Loucy (cell line): ENCODE results near the gene DEPDC5.

ENCODE experiments used
- H2AFZ ChIP-seq: fragments of 200-600 bp; sonication (generic); 2 replicates; pipeline ENCODE4 v1.6.0; 2016; ENCODE audit warnings: antibody characterized with exemption, mild to moderate bottlenecking, low read length, moderate library complexity
- H3F3A ChIP-seq: fragments of 200-600 bp; 2 replicates; pipeline ENCODE4 v1.6.0; 2016; ENCODE audit warnings: antibody characterized with exemption, low read depth, mild to moderate bottlenecking
- H3K27me3 ChIP-seq: fragments of 200-600 bp; sonication (generic); 2 replicates; pipeline ENCODE4 v1.6.1; 2014; ENCODE audit warnings: low read length, mild to moderate bottlenecking; ENCODE audit not compliant: insufficient read depth, poor library complexity, severe bottlenecking
- H3K36me3 ChIP-seq: fragments of 200-600 bp; sonication (generic); 2 replicates; pipeline ENCODE4 v1.6.1; 2016; ENCODE audit warnings: low read length; ENCODE audit not compliant: insufficient read depth
- H3K4me1 ChIP-seq: fragments of 200-600 bp; sonication (generic); 2 replicates; pipeline ENCODE4 v1.5.1; 2014; ENCODE audit warnings: low read length, mild to moderate bottlenecking; ENCODE audit not compliant: insufficient read depth, poor library complexity, severe bottlenecking
- H3K4me2 ChIP-seq: fragments of 200-600 bp; sonication (generic); 2 replicates; pipeline ENCODE4 v1.6.0; 2014; ENCODE audit warnings: antibody characterized with exemption, low read length, low read depth, mild to moderate bottlenecking; ENCODE audit not compliant: poor library complexity, severe bottlenecking
- H3K4me3 ChIP-seq: fragments of 200-600 bp; sonication (generic); 2 replicates; pipeline ENCODE4 v1.5.1; 2014; ENCODE audit warnings: low read length, mild to moderate bottlenecking, mixed read lengths; ENCODE audit not compliant: poor library complexity, severe bottlenecking
- H3K79me2 ChIP-seq: fragments of 200-600 bp; sonication (generic); 2 replicates; pipeline ENCODE4 v1.6.1; 2014; ENCODE audit warnings: low read length; ENCODE audit not compliant: insufficient read depth
- H3K9ac ChIP-seq: fragments of 200-600 bp; sonication (generic); 2 replicates; pipeline ENCODE4 v1.6.0; 2014; ENCODE audit warnings: mild to moderate bottlenecking, low read depth, low read length, moderate library complexity; ENCODE audit not compliant: poor library complexity, severe bottlenecking
- H3K9me2 ChIP-seq: fragments of 200-600 bp; sonication (generic); replicated peaks from 2 replicates; pipeline ENCODE4 v1.6.1; 2016; ENCODE audit warnings: low read depth, low read length, mixed read lengths
- H3K9me3 ChIP-seq: fragments of 200-600 bp; sonication (generic); 2 replicates; pipeline ENCODE4 v1.6.1; 2014; ENCODE audit warnings: mild to moderate bottlenecking, antibody characterized with exemption, low read length, low read depth; ENCODE audit not compliant: insufficient read depth
- H4K20me1 ChIP-seq: fragments of 200-600 bp; sonication (generic); 2 replicates; pipeline ENCODE4 v1.6.0; 2014; ENCODE audit warnings: antibody characterized with exemption, low read length, mild to moderate bottlenecking; ENCODE audit not compliant: insufficient read depth, poor library complexity, severe bottlenecking
- CTCF ChIP-seq: fragments of 200-600 bp; sonication (generic); conservative IDR thresholded peaks from 2 replicates; pipeline ENCODE4 v1.5.1; 2014; ENCODE audit warnings: mild to moderate bottlenecking, antibody characterized with exemption, low read length
- EZH2phosphoT487 ChIP-seq: fragments of 200-600 bp; IDR thresholded peaks from 2 replicates; pipeline ENCODE4 v1.6.1; 2018; ENCODE audit warnings: antibody characterized with exemption, mild to moderate bottlenecking, moderate library complexity, borderline replicate concordance

DEPDC5 gene

GRCh38 chr22:31943978-31944699, 190.3 kb downstream of the DEPDC5 start, which contains the start of gene YWHAH:
YWHAH (plus strand) TSS chr22:31944535; CDS start chr22:31944734, 199 bp downstream.
- Histone ChIP-seq H3K79me2 (peaks cover 45% of the 10 kb centered on the region), H3F3A (no peaks in the 10 kb centered on the region), H4K20me1 (peaks cover 40% of the 10 kb centered on the region), H3K9me2 (no peaks in the 10 kb centered on the region), H3K4me3 (peak within 1 kb of the TSS; percentile 95), H3K27me3 (no peaks in the 10 kb centered on the region), H3K36me3 (peaks cover 11% of the 10 kb centered on the region; the same call in 1 of the 2 replicates), H3K4me1 (peaks cover 40% of the 10 kb centered on the region), H3K9ac (peak within 1 kb of the TSS; percentile 97), H3K4me2 (peak within 1 kb of the TSS; percentile 90), H3K9me3 (no peaks in the 10 kb centered on the region), H2AFZ (peak within 1 kb of the TSS; percentile 88)
- no peak for TF ChIP-seq EZH2phosphoT487
- TF ChIP-seq CTCF, result no peak

- H2AFZ ChIP-seq, result peak overlapping the region; percentile 29; the same call in 1 of the 2 replicates
- peaks cover 47% of the 10 kb centered on the region for H4K20me1 ChIP-seq
- TF ChIP-seq CTCF (no peak), EZH2phosphoT487 (no peak)
- H3K27me3 ChIP-seq, result no peaks in the 10 kb centered on the region
- H3F3A ChIP-seq, result no peaks in the 10 kb centered on the region
- peaks cover 16% of the 10 kb centered on the region; the same call in 1 of the 2 replicates for H3K36me3 ChIP-seq
- H3K4me3 ChIP-seq, result peak overlapping the region; percentile 95
- peaks cover 40% of the 10 kb centered on the region for H3K4me1 ChIP-seq
- H3K9me3 ChIP-seq, result no peaks in the 10 kb centered on the region
- H3K4me2 ChIP-seq, result peak overlapping the region; percentile 90
- no peaks in the 10 kb centered on the region for H3K9me2 ChIP-seq
- peak overlapping the region; percentile 97 for H3K9ac ChIP-seq
- peaks cover 53% of the 10 kb centered on the region for H3K79me2 ChIP-seq
These were observed 191.1 kb downstream of the DEPDC5 start for GRCh38 chr22:31944700-31945442.

GRCh38 chr22:31945443-31945855, 191.6 kb downstream of the DEPDC5 start:
- H3K36me3 ChIP-seq, result peaks cover 21% of the 10 kb centered on the region; the same call in 1 of the 2 replicates
- peak overlapping the region; percentile 97 for H3K9ac ChIP-seq
- H3K4me2 ChIP-seq, result peak overlapping the region; percentile 90
- no peaks in the 10 kb centered on the region for H3K9me2 ChIP-seq
- TF ChIP-seq EZH2phosphoT487, result no peak
- TF ChIP-seq CTCF, result no peak
- peak overlapping the region; percentile 95 for H3K4me3 ChIP-seq
- H2AFZ ChIP-seq, result no peak overlapping the region
- peaks cover 59% of the 10 kb centered on the region for H3K79me2 ChIP-seq
- no peaks in the 10 kb centered on the region for H3K27me3 ChIP-seq
- H3F3A ChIP-seq, result no peaks in the 10 kb centered on the region
- H3K9me3 ChIP-seq, result no peaks in the 10 kb centered on the region
- H3K4me1 ChIP-seq, result peaks cover 44% of the 10 kb centered on the region
- peaks cover 51% of the 10 kb centered on the region for H4K20me1 ChIP-seq
